ENCODE measurements around the gene SMC3. TPM values are rescaled to one million over a fixed set of nuclear protein-coding genes. Genes with fewer than 3 reads are reported as not detected.

SMC3 gene
- total and polyA plus RNA-seq, 2 of the 13 experiments (the other 11 are each of a cell fraction or from before 2014, with no cell fraction given): 11.7 to 48.0 TPM

DNA sequence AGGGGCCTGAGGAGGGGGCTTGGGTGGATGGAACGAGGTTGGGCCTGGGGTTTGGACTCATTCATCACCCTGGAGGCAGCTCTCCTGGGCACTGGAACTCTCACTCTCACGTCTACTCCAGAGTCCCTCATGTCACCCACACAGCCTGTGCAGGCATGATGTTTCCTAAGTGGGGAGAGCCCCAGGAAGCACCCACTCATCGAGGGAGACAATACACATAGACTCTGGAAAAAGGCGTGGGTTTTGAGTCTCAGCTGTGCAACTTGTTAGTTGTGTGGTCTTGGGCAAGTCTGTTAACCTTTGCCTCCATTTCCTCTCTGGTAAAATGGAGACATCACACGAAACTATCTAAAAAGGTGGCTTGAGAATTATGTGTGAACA is 50.7 kb downstream of the SMC3 start (continued):
- TF ChIP-seq TRIM24 (CRISPR knock-in tag; IDR thresholded peaks at IDR 0.05) (no peak), ARHGAP35 (CRISPR knock-in tag; IDR thresholded peaks at IDR 0.05; ENCODE audit: borderline replicate concordance) (no peak), NFRKB (IDR thresholded peaks at IDR 0.05) (no peak), KLF11 (CRISPR knock-in tag; IDR thresholded peaks at IDR 0.05) (no peak), ZNF550 (CRISPR knock-in tag; IDR thresholded peaks at IDR 0.05; ENCODE audit: borderline replicate concordance) (no peak)

DNA sequence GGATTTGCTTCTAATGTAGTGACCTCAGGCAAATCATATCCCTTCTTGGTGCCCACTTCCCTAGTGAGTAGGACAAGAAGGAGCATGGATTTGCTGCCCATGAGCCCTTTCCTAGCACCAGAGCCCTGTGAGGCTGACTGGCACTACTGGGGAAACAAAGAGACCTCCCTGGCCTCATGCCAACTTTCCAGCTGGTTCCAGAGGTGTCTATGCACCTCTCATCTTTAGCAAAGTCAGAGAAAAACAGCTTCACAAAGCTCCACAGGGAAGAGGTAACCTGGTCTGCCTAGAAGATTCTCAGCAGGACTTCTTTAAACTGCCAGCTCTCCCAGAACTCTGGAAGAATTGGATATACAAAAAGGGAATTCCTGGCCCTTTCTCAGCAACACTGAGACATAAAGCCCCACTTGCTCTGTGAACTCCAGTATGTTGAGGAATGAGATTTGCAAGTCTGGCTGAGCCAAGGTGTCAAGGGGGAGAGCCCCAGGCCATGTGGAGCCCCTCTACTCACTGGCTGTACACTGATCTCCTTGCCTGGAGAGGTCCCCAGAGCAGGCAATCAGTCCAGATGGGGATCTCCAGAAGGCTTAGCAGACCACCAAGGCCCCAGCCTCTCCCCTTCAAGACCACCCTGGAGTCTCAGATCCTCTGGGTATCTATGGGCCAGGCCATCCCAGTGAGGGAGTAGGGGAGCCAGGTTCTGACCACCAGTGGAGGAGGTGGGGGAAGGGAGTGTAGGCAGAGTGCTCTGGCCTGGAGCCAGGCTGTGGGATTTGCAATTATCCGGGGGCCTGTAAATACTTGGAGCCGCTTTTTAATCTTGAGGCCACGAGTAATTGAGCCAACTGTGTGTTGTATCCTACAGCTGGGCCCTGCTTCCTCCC is 52.3 kb downstream of the SMC3 start:
- no peak for TF ChIP-seq KMT2B (CRISPR knock-in tag; IDR thresholded peaks at IDR 0.05)
- TF ChIP-seq, protein P1, sequence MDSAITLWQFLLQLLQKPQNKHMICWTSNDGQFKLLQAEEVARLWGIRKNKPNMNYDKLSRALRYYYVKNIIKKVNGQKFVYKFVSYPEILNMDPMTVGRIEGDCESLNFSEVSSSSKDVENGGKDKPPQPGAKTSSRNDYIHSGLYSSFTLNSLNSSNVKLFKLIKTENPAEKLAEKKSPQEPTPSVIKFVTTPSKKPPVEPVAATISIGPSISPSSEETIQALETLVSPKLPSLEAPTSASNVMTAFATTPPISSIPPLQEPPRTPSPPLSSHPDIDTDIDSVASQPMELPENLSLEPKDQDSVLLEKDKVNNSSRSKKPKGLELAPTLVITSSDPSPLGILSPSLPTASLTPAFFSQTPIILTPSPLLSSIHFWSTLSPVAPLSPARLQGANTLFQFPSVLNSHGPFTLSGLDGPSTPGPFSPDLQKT (CRISPR knock-in tag; IDR thresholded peaks at IDR 0.05; ENCODE audit: borderline replicate concordance): no peak
- TF ChIP-seq ZNF33A (CRISPR knock-in tag; IDR thresholded peaks at IDR 0.05; ENCODE audit: borderline replicate concordance): no peak
- TF ChIP-seq ZC3H13 (CRISPR knock-in tag; IDR thresholded peaks at IDR 0.05): no peak
- TF ChIP-seq AGO2 (optimal IDR thresholded peaks at IDR 0.05; ENCODE audit: low read depth, low read length): no peak
- TF ChIP-seq NFE2 (CRISPR knock-in tag; IDR thresholded peaks at IDR 0.05): no peak
- TF ChIP-seq MTF2 (CRISPR knock-in tag; IDR thresholded peaks at IDR 0.05; ENCODE audit: borderline replicate concordance): no peak
- no peak for TF ChIP-seq RBM22 (optimal IDR thresholded peaks at IDR 0.05; ENCODE audit: low read length)
- TF ChIP-seq PHF21A (CRISPR knock-in tag; IDR thresholded peaks at IDR 0.05): no peak
- TF ChIP-seq, protein P2, sequence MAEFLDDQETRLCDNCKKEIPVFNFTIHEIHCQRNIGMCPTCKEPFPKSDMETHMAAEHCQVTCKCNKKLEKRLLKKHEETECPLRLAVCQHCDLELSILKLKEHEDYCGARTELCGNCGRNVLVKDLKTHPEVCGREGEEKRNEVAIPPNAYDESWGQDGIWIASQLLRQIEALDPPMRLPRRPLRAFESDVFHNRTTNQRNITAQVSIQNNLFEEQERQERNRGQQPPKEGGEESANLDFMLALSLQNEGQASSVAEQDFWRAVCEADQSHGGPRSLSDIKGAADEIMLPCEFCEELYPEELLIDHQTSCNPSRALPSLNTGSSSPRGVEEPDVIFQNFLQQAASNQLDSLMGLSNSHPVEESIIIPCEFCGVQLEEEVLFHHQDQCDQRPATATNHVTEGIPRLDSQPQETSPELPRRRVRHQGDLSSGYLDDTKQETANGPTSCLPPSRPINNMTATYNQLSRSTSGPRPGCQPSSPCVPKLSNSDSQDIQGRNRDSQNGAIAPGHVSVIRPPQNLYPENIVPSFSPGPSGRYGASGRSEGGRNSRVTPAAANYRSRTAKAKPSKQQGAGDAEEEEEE (CRISPR knock-in tag; IDR thresholded peaks at IDR 0.05; ENCODE audit: borderline replicate concordance): no peak
- no peak for TF ChIP-seq IKZF1 (IDR thresholded peaks at IDR 0.05)
- no peak overlapping the region for H3K9ac ChIP-seq (ENCODE audit: insufficient read depth, low read depth, low read length)
- ATAC-seq (no peak), FAIRE-seq (no peak), DNase-seq (ENCODE audit: low spot score) (no peak)
- H3K4me2 ChIP-seq (ENCODE audit: low read depth, low read length): no peak overlapping the region
- H3K9me3 ChIP-seq (ENCODE audit: low read length): no peaks in the 10 kb centered on the region
- H3K27me3 ChIP-seq (ENCODE audit: control insufficient read depth in 1 of 2, insufficient read depth in 2 of 2, low read length in 2 of 2): no peaks in the 10 kb centered on the region
- no peaks in the 10 kb centered on the region for H3K36me3 ChIP-seq (replicated peaks in 1 of 2; ENCODE audit: control insufficient read depth in 1 of 2, insufficient read depth in 2 of 2, low read length in 2 of 2)
- no peak overlapping the region for H3K4me3 ChIP-seq (replicated peaks in 1 of 3; ENCODE audit: insufficient read depth in 1 of 3, low read depth in 2 of 3, low read length in 3 of 3)
- no peak overlapping the region for H2AFZ ChIP-seq (ENCODE audit: low read length)
- BruUV-seq (replicated peaks): no TSS peak
- H3K27ac ChIP-seq (ENCODE audit: extremely low read length, insufficient read depth, low read length): no peak overlapping the region
- no peaks in the 10 kb centered on the region for H3K4me1 ChIP-seq (ENCODE audit: insufficient read depth, low read length)
- POLR2A ChIA-PET: no interaction called here
- H4K20me1 ChIP-seq (ENCODE audit: insufficient read depth, low read length): no peaks in the 10 kb centered on the region
- H3K79me2 ChIP-seq (ENCODE audit: insufficient read depth, low read length): no peaks in the 10 kb centered on the region
- CTCF ChIA-PET (ENCODE audit: low intra/inter-chr PET ratio, low total read pairs): no interaction called here
- 40% methylated on average over 3 of the region's 3 CpGs for WGBS (ENCODE audit: low lambda C conversion rate)
- in situ Hi-C loops (cut with HindIII; ENCODE audit: extremely low pct_ligation_motif_present, low pct_unique_long_range_greater_than_20kb) (loop anchor here (25.0 kb wide), 1 partner anchor 268 kb away; no protein-coding TSS in a partner anchor), intact Hi-C loops (cut with micrococcal nuclease; ENCODE audit: unreplicated experiment) (no loop called here)
